HG03064 (cell line): ENCODE data around the gene GNL3.
A peak's percentile ranks its signal among the peaks of the same experiment; 100 is the strongest.
"Not testable (repeated sequence)": the region's sequence is repeated elsewhere in the genome, so short reads cannot be mapped to it uniquely, and the experiment has no call there.

Experiments
- ATAC-seq: cut with Tn5 transposase; IDR thresholded peaks from one replicate; pipeline ENCODE4 v1.9.1; 2021; ENCODE audit warnings: low read depth; ENCODE audit not compliant: unreplicated experiment

Gene GNL3

DNA sequence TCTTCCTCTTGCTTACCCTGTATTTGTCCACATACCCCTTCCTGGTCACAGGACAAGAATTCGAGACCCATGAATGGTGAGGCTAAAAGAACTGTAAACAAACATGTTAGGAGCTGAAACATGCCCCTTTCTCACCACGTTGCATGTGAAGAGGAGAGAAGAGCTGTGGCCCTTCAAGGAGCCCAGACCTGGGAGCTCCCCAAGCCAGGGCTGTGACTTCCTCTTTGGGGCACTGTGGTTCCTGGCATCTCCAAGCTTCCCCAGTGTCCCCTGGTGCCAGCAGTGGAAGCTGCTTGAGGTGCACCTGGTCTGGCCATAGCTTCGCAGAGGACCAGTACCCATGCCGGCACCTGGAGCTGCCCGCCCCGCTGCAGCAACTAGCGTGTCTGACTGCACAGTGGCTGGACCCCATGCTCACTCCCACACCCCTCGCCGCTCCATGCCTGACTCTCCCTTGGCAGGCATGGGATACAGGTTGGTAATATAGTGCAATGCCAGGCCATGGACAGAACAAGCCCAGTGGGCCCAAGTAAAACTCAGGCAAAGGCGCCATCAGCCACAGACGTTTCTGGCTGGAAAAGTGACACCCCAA lies 30.0 kb downstream of the GNL3 start:
- no peak for ATAC-seq

DNA sequence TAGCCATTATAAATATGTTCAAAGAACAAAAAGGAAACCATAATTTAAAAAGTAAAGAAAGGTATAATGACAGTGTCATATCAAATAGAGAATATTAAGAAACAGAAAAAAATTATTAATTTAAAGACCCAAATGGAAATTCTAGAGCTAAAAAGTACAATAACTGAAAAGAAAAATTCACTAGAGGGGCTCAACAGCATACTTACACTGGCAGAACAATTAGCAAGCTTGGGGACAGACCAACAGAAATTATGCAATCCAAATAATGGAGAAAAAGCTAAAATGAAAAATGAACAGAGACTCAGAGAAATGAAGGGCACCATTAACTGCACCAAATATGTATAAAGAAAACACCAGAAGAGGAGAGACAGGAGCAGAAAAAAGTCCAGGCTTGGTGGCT lies 33.8 kb downstream of the GNL3 start:
- no peak for ATAC-seq

DNA sequence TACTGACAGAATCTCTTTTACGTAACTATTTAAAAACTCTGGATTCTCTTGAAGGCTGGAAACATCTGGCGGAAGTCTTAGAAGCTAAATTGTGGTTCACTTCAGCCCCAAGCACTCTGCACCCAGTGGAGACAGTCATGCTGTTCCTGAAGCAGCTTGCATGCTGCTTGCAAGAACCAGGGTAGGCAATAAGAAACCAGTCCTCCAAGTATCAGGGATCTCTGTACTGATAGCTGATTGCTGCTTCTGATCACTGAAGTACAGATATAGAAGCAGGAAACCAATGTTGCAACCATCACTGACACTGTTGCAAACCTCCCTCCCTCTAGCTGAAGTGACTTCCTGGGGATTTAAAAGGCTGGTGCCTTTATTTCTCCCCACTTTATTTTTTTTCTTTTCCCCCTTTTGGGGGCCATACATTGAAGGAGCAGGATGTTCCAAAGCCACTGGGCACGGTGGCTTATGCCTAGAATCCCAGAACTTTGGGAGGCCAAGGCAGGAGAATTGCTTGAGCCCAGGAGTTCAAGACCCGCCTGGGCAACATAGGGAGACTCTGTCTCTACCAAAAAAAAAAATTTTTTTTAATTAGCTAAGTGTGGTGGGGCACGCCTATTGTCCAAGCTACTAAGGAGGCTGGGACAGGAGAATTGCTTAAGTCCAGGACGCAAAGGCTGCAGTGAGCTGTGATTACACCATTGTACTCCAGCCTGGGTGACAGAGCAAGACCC lies 35.3 kb downstream of the GNL3 start:
- peak; percentile 84 for ATAC-seq

DNA sequence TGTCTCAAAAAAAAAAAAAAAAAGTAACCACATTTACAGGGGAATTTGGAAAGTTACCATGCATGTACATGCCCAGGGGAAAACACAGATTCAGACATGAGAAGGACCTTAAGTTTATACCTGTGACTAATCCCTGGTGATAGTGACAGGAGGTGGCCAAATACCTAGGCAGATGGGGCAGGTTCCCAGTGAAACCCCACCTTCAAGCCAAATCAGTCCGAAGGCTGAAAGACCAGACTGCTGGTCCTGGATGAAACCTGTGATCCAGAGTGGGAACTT lies 35.8 kb downstream of the GNL3 start:
- ATAC-seq = no peak

DNA sequence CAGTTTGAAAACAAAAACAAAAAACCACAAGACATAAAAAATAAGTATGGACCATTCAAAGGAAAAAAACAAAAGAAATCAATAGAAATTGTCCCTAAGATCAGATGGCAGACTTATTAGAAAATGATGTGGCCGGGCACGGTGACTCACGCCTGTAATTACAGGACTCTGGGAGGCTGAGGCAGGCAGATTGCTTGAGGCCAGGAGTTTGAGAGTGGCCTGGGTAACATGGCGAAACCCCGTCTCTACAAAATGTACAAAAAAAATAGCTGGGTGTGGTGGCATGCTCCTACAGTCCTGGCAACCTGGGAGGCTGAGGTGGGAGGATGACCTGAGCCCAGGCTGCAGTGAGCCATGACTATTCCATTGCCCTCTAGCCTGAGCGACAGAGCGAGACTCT lies 36.7 kb downstream of the GNL3 start:
- ATAC-seq = no peak

DNA sequence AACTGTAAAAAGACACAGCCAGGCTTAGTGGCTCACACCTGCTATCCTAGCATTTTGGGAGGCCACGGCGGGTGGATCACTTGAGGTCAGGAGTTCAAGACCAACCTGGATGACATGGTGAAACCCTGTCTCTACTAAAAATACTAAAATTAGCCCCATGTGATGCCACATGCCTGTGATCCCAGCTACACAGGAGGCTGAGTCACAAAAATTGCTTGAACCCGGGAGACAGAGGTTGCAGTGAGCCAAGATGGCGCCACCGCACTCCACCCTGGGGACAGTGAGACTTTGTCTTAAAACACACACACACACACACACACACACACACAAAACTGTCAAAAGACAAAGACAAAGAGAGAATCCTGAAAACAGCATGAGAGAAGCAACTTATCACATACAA lies 38.1 kb downstream of the GNL3 start:
- ATAC-seq = no peak

DNA sequence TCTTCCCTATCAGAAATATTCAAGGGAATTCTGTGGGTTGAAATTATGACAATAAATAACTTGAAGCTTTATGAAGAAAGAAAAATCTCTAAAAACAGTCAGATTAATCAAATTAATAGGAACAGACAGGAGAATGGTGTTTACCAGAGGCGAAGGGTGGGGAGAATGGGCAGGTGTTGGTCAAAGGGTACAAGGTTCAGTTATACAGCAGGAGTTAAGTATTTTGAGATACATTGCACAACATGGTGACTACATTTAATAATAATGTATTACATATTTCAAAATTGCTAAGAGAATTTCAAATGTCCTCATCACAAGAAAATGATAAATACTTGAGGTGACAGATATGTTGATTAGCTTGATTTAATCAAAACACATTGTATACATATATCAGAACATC lies 38.7 kb downstream of the GNL3 start:
- ATAC-seq = no peak

DNA sequence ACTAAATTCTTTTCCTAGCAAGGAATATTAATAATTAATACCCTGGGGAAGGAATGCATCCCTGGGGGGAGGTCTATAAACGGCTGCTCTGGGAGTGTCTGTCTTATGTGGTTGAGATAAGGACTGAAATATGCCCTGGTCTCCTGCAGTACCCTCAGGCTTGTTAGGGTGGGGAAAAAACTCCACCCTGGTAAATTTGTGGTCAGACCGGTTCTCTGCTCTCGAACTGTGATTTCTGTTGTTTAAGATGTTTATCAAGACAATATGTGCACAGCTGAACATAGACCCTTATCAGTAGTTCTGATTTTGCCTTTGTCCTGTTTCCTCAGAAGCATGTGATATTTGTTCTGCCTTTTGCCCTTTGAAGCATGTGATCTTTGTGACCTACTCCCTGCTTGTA lies 42.9 kb downstream of the GNL3 start:
- not testable (repeated sequence) for ATAC-seq

DNA sequence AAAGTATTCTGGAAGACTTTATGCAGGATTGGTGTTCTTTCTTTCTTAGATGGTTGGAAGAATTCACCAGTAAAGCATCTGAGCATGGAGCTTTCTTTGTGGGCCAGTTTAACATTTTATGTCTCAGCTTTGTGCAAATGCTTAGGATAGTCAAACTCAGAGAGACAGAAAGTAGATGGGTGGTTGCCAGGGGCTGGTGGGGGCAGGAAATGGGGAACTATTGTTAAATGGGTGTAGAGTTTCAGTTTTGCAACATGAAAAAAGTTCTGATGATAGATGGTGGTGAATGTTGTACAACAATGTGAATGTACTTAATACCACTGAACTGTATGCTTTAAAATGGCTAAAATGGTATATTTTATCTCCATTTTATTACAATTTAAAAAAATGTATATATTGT lies 44.8 kb downstream of the GNL3 start:
- ATAC-seq = no peak

DNA sequence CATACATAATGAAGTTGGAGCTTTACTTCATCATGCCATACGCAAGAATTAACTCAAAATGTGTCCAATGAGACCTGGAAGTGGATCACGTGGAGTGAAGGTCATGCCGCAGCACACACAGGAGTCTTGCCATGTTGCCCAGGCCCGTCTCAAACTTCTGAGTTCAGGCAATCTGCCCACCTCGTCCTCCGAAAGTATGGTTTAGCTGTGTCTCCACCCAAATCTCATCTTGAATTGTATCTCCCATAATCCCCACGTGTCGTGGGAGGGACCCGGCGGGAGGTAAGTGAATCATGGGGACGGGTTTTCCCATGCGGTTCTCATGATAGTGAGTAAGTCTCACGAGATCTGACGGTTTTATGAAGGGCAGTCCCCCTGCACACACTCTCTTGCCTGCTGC lies 45.8 kb downstream of the GNL3 start:
- no peak for ATAC-seq

DNA sequence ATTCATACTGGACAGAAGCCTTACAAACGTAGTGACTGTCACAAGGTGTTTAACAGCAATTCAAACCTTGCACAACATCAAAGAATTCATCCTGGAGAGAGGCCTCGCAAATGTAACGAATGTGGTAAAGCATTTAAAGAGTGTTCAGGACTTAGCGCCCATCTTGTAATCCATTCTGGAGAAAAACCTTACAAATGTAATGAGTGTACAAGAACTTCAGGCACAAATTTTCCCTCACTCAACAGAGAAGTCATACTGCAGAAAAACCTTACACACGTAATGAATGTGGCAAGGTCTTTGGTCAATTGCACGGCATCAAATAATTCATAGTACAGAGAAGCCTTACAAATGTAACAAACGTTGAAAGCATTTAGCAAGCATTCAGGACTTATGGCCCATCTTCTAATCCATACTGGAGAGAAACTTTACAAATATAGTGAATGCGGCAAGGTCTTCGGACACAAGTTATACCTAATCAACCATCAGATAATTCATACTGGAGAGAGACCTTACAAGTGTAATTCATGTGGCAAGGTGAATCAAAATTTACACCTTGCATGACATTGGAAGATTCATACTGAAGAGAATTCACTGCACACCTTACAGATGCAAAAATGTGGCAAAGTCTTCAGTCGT lies 47.5 kb downstream of the GNL3 start:
- no peak for ATAC-seq

DNA sequence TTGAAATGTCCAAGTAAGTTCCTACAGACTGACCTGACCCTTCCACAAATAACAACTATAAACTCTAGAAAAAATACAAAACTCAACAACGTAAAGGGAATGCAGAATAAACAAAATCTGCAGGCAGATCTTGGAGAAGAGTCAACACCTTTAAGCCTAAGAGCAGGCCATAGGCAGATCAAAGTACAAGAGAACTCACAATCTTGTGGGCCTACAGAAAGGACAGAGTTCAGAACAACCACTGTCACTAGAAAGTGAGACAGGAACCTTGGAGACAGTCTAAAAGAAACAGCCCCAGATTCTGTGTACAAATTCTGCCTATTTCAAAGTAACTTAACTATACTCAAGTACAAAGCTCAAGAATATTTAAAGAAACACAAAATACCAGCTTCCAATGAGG lies 53.9 kb downstream of the GNL3 start:
- ATAC-seq = no peak

DNA sequence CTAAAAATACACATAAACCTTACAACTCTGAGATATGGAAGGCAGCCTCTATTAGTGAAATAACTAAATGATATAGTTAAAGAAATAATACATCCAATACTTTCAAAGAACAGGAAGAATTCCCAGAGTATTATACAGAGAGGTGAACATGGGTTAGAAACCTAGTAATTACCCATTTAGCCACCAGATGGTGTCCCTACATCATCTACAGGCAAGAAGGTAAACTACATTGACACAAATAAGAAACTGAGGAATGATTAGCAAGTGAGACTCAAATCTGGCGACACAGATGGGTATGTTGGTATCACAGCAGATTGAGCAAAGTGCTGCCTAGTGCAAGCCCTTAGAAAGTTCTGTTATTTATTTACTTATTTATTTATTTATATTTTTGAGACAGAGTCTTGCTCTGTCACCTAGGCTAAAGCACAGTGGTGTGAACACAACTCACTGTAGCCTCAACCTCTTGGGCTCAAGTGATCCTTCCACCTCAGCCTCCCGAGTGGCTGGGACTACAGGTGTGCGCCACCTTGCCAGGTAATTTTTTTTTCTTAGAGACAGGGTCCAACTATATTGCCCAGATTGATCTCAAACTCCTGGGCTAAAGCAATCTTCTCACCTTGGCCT lies 56.7 kb downstream of the GNL3 start:
- no peak for ATAC-seq

DNA sequence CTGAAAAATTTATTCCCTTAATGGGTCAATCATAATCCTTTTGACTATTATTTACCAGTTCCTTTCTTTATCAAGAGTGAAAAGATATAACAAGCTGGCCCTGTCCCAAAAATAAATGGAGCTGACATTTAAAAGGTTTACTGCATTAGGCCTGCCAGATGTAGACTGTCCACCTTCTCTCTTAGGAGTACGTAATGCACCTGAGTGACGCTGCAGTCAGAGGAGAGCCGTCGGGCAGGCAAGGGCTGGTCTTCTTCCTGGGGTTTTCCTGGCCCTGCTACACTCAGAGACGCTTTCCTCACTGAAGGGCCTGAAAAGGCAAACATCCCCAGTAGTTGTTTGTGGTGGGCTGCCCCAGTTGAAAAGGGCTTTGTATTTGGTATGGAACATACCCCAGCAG lies 57.3 kb downstream of the GNL3 start:
- ATAC-seq = no peak

DNA sequence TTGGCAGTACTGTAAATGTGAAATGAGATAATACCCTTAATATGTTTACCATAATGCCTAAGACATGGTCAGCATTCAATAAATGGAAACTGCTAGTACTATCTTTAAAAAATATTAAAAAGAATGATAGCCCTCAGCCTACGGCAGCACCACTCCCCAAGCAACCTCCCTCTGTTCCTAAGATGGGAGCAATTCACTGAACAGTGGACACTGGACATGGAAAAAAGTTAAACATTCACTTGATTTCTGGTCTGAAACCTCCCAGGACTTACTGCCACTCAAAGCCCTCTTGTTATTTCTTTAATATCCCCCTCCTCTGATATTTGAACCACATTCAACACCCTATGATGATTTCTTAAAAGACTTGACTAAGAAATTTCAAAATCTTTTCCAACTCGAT lies 57.9 kb downstream of the GNL3 start:
- ATAC-seq = no peak
